Measurements from ENCODE around the gene BCAP29. TPM values are rescaled to one million over a fixed set of nuclear protein-coding genes. Genes with fewer than 3 reads are reported as not detected.

BCAP29 gene
- total RNA-seq, 2 experiments from 2014 or later, result 11.0 to 11.7 TPM

- Histone ChIP-seq H3K27ac (ENCODE audit: low read depth in 1 of 2, low read length in 2 of 2) (no peak overlapping the region), H3K9me3 (ENCODE audit: control insufficient read depth in 1 of 2, insufficient read depth in 1 of 2, low read length in 2 of 2) (no peaks in the 10 kb centered on the region), H3K27me3 (ENCODE audit: control insufficient read depth in 1 of 2, insufficient read depth in 2 of 2, low read length in 2 of 2) (no peaks in the 10 kb centered on the region), H3K4me3 (ENCODE audit: low read length) (no peak overlapping the region), H3K4me1 (ENCODE audit: insufficient read depth, low read length) (peaks cover 5% of the 10 kb centered on the region), H3K36me3 (ENCODE audit: insufficient read depth, low read length) (no peaks in the 10 kb centered on the region)
- ATAC-seq (ENCODE audit: poor library complexity) (no peak), DNase-seq (no peak)
- H3K9me3 Mint-ChIP-seq, result no peaks in the 10 kb centered on the region
- intact Hi-C loops (cut with DNase I, micrococcal nuclease), result loop anchor here in 1 of 2 experiments (10.0 kb wide), 1 partner anchor 310 kb away; the partner anchor contains the start of gene DLD
- H3K27me3 Mint-ChIP-seq, result no peaks in the 10 kb centered on the region
- CTCF ChIA-PET, result interaction anchor here (2.2 kb wide), 1 partner anchor 21 kb away, joined by 5 read pairs; the partner anchor contains the start of genes COG5 and DUS4L
- POLR2A ChIA-PET, result no interaction called here
- no peak overlapping the region for H3K4me3 Mint-ChIP-seq
- no peak overlapping the region for H3K27ac Mint-ChIP-seq
- peaks cover 24% of the 10 kb centered on the region for H3K36me3 Mint-ChIP-seq (ENCODE audit: low read depth)
- TF ChIP-seq, protein P1, sequence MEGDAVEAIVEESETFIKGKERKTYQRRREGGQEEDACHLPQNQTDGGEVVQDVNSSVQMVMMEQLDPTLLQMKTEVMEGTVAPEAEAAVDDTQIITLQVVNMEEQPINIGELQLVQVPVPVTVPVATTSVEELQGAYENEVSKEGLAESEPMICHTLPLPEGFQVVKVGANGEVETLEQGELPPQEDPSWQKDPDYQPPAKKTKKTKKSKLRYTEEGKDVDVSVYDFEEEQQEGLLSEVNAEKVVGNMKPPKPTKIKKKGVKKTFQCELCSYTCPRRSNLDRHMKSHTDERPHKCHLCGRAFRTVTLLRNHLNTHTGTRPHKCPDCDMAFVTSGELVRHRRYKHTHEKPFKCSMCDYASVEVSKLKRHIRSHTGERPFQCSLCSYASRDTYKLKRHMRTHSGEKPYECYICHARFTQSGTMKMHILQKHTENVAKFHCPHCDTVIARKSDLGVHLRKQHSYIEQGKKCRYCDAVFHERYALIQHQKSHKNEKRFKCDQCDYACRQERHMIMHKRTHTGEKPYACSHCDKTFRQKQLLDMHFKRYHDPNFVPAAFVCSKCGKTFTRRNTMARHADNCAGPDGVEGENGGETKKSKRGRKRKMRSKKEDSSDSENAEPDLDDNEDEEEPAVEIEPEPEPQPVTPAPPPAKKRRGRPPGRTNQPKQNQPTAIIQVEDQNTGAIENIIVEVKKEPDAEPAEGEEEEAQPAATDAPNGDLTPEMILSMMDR (IDR thresholded peaks at IDR 0.05), result no peak
- peaks cover 22% of the 10 kb centered on the region for H3K4me1 Mint-ChIP-seq (ENCODE audit: low read depth)
Observed at GRCh38 chr7:107584716-107585115, 4.7 kb downstream of the BCAP29 start.

DNA sequence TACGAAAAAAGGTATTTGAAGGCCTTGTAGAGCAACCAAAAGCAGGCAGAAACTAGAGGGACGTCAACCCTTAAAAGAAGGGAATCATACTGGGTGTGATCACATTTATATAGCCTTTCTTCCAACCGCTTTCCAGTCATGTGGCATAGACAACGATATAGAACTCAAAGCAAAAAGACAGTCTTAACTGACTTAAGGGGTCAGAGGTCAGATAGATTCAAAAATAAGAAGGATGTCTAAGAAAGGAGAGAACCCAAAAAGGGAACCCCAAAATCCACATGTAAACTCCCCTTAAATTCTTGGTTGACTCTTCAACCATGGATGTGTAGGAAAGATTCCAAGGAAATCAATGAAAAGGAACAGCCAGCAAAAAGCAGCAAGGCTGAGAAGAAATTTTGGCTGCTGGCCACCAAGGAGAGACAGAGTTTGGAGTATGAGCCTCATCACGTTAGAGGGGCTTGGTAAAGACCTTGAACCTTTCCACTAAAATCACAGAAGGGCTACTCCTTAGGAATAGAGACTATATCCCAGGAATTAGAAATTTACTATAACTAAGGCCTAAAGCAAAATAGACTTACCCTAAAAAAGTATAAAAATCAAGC is 8.6 kb downstream of the BCAP29 start:
- DNase-seq (no peak), ATAC-seq (ENCODE audit: poor library complexity) (no peak)
- Histone ChIP-seq H3K27me3 (ENCODE audit: control insufficient read depth in 1 of 2, insufficient read depth in 2 of 2, low read length in 2 of 2) (no peaks in the 10 kb centered on the region), H3K4me1 (ENCODE audit: insufficient read depth, low read length) (no peaks in the 10 kb centered on the region), H3K36me3 (ENCODE audit: insufficient read depth, low read length) (no peaks in the 10 kb centered on the region), H3K27ac (ENCODE audit: low read depth in 1 of 2, low read length in 2 of 2) (no peak overlapping the region), H3K4me3 (ENCODE audit: low read length) (no peak overlapping the region), H3K9me3 (ENCODE audit: control insufficient read depth in 1 of 2, insufficient read depth in 1 of 2, low read length in 2 of 2) (no peaks in the 10 kb centered on the region)
- H3K4me1 Mint-ChIP-seq (ENCODE audit: low read depth), result no peaks in the 10 kb centered on the region
- no peak overlapping the region for H3K4me3 Mint-ChIP-seq
- H3K9me3 Mint-ChIP-seq, result no peaks in the 10 kb centered on the region
- TF ChIP-seq, protein P1 (IDR thresholded peaks at IDR 0.05), result no peak
- CTCF ChIA-PET, result no interaction called here
- no peak overlapping the region for H3K27ac Mint-ChIP-seq
- POLR2A ChIA-PET, result interaction anchor here (1.3 kb wide), 1 partner anchor 25 kb away, joined by 3 read pairs; the partner anchor contains the start of genes COG5 and DUS4L
- peaks cover 24% of the 10 kb centered on the region for H3K36me3 Mint-ChIP-seq (ENCODE audit: low read depth)
- intact Hi-C loops (cut with DNase I, micrococcal nuclease), result loop anchor here in 1 of 2 experiments (10.0 kb wide), 1 partner anchor 306 kb away; the partner anchor contains the start of gene DLD
- H3K27me3 Mint-ChIP-seq, result no peaks in the 10 kb centered on the region

DNA sequence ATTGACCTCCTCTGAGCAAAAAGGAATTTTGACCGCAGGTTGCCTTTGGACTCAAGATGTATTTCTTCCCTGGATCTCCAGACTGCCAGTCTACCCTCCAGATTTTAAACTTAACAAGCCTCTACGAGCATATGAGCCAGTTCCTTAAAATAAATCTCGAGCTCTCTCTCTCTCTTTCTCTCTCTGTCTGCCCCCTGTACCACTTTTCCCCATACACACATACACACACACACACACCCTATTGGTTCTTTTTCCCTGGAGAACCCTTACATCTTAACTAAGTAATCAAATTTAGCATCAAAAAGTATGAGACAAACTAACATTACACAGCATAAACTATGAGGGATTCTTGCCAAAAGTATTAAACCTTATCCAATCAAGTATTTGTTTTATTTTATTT is 11.4 kb downstream of the BCAP29 start:
- intact Hi-C loops (cut with DNase I, micrococcal nuclease), result no loop called here
- Mint-ChIP-seq H3K27ac (no peak overlapping the region), H3K36me3 (ENCODE audit: low read depth) (peaks cover 23% of the 10 kb centered on the region), H3K9me3 (no peaks in the 10 kb centered on the region), H3K27me3 (no peaks in the 10 kb centered on the region), H3K4me1 (ENCODE audit: low read depth) (no peaks in the 10 kb centered on the region), H3K4me3 (no peak overlapping the region)
- Histone ChIP-seq H3K27me3 (ENCODE audit: control insufficient read depth in 1 of 2, insufficient read depth in 2 of 2, low read length in 2 of 2) (no peaks in the 10 kb centered on the region), H3K4me3 (ENCODE audit: low read length) (no peak overlapping the region), H3K27ac (ENCODE audit: low read depth in 1 of 2, low read length in 2 of 2) (no peak overlapping the region), H3K36me3 (ENCODE audit: insufficient read depth, low read length) (peaks cover 8% of the 10 kb centered on the region), H3K4me1 (ENCODE audit: insufficient read depth, low read length) (no peaks in the 10 kb centered on the region), H3K9me3 (ENCODE audit: control insufficient read depth in 1 of 2, insufficient read depth in 1 of 2, low read length in 2 of 2) (no peaks in the 10 kb centered on the region)
- no peak for DNase-seq
- TF ChIP-seq, protein P1 (IDR thresholded peaks at IDR 0.05), result no peak
- ATAC-seq (ENCODE audit: poor library complexity), result no peak
- CTCF ChIA-PET, result no interaction called here
- POLR2A ChIA-PET, result no interaction called here
